HFF-Myc (cell line): ENCODE results near the gene RNF114.

Source experiments
- DNase-seq: peaks from one replicate; pipeline ENCODE4 v3.0.0-alpha.2; 2011; ENCODE audit warnings: low read depth; ENCODE audit errors: extremely low read depth
- H3K4me3 ChIP-seq: replicated peaks from 2 replicates; pipeline ENCODE4 v1.5.1; 2011; ENCODE audit warnings: low read depth, mild to moderate bottlenecking, control low read depth, low read length
- TF ChIP-seq, protein P1 (sequence below): IDR thresholded peaks from 2 replicates; pipeline ENCODE4 v1.5.1; 2012; ENCODE audit warnings: mild to moderate bottlenecking, low read depth, low read length, control low read depth; ENCODE audit errors: missing control alignments

Gene RNF114

DNA sequence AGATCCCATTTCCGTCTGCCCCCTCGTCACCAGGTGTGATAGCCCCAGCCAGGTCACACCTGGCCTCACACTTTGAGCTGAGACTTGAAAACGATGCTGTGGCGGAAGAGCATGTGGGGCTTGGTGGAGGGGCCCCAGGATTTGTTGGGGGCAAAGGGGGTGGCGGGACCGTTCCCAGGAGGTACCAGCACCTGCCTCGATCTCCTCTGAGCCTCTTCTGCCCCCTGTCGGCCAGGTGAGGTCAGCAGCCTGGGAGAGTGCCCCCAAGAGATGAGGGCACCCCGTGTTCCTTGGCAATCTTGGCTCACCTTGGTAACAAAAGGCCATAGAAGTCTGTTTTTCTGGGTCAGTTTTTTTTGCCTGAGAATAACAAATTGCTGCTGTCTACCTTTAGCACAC lies 46.3 kb upstream of the RNF114 start:
- H3K4me3 ChIP-seq: no peak overlapping the region
- TF ChIP-seq, protein P1, sequence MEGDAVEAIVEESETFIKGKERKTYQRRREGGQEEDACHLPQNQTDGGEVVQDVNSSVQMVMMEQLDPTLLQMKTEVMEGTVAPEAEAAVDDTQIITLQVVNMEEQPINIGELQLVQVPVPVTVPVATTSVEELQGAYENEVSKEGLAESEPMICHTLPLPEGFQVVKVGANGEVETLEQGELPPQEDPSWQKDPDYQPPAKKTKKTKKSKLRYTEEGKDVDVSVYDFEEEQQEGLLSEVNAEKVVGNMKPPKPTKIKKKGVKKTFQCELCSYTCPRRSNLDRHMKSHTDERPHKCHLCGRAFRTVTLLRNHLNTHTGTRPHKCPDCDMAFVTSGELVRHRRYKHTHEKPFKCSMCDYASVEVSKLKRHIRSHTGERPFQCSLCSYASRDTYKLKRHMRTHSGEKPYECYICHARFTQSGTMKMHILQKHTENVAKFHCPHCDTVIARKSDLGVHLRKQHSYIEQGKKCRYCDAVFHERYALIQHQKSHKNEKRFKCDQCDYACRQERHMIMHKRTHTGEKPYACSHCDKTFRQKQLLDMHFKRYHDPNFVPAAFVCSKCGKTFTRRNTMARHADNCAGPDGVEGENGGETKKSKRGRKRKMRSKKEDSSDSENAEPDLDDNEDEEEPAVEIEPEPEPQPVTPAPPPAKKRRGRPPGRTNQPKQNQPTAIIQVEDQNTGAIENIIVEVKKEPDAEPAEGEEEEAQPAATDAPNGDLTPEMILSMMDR: no peak
- no peak for DNase-seq

DNA sequence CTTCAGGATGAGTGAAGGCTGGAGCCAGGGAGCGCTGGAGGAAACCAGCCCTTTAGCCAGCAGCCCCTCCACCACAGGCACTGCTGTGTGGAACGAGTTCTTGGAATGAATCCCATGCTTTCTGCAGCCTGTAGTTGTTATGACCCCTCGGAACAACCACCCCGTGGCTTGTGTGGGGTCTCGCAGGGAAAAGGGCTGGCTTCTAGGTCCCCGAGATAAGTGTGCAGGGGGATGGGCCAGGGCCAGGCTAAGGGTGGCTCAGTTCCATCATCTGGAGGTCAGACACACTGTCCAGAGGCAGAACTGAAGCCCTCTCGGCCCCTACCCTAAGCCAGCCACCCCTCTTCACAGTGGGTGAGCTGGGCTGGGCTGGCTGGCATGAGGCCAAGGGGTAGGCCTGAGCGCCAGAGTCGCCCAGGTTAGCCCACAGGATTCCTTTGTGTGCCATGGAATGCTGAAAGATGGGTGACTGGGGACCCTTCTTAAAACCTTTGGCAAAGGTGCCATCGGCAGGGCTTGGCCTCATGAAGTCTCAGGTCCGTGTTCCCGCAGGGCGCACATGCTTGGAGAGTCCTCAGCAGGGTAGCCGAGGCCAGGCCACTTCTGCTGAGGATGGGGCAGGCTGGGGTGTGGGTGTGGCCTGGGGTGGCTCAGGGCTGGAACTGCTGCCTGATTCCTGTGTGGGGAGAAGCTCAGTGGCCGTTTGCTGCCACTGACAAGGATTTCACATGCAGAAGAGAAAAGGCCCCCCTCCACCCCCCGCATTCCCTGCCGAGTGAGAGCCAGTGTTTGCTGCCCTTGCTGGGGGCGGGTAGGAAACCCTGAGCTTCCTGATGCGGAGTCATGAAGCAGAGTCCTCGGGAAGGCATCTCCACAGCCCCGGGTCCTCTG lies 45.5 kb upstream of the RNF114 start:
- TF ChIP-seq, protein P1: no peak
- no peak for DNase-seq
- no peak overlapping the region for H3K4me3 ChIP-seq

GRCh38 chr20:49891476-49892110 lies 44.6 kb upstream of the RNF114 start:
- TF ChIP-seq, protein P1: no peak
- H3K4me3 ChIP-seq: no peak overlapping the region
- DNase-seq: no peak

GRCh38 chr20:49892260-49892659 lies 43.9 kb upstream of the RNF114 start:
- TF ChIP-seq, protein P1: no peak
- H3K4me3 ChIP-seq: no peak overlapping the region
- DNase-seq: no peak

DNA sequence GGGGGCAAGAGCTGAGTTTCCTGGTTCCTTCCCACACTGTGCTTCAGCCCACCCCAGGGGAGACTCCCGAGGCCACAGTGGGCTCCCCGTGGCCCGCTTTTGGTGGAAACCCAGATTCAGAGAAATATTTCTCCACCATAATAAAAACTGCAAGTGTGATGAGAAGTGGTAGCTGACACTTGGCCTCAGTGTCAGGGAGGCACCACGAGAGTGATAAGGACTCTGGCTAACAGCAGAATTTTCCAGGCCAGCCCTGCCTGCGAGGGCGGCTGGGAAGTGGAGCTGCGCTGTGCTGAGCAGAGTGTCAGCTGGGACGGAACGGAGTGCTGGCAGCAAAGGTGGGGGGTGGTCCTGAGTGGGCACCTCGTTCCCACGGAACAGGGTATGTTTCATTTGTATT lies 43.4 kb upstream of the RNF114 start:
- DNase-seq: no peak
- TF ChIP-seq, protein P1: no peak
- H3K4me3 ChIP-seq: no peak overlapping the region

DNA sequence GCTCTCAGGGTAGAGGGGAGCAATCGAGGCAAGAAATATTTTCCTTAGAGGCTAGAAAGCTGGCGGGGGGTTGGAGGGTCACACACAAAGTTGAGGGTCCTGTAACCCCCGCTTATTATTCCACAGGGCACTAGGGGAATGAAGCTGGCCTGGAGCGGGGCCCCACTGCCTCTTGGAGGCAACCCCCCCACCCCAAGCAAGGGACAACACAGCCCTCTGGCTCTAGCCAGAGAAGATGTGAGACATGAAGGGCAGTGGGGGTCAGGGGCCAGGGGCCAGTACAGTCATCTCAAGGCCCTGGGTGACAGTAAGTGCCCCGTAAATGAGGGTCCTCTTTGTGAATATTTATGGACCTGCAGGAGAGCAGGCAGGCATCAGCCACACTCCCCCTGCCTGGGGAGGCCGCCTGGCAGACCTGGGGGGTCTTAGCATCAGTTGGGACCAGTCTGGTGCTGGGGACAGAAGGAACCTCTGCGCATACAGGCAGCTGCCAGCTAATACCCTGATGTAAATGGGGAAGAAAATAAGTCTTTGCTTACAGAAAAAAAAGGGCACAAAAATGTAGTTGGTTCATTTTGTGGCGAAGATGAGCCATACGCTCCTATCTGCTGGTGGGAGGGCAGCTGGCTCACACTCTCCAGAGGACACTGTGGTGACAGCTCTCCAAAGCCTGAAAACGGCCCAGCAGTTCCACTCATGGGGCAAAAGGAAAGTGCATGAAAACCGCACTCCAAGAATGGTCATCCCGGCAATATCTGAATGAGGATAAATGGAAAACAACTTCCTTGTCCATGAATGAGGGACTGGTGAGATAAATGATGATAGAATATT lies 42.7 kb upstream of the RNF114 start:
- no peak overlapping the region for H3K4me3 ChIP-seq
- TF ChIP-seq, protein P1: no peak
- no peak for DNase-seq
